Lung microvascular endothelial cell (primary cell): ENCODE results near the gene CALML4. TPM values are rescaled to one million over a fixed set of nuclear protein-coding genes. Genes with fewer than 3 reads are reported as not detected.
"Not testable (repeated sequence)": the region's sequence is repeated elsewhere in the genome, so short reads cannot be mapped to it uniquely, and the experiment has no call there.

Experiments
- DNase-seq, 2 donors: peaks; one replicate each; pipeline versions ENCODE4 v3.0.0 to v3.0.0-alpha.2; 2010; ENCODE audit warnings: low read depth in 2 of 2
- total RNA-seq: library from RNA; depleted of rRNA; stranded (reverse); fragments of >200 nt; gene quantifications from 2 replicates; pipeline ENCODE4 v1.2.1, GENCODE V29; 2014

Gene CALML4
- total RNA-seq = 1.1 and 1.4 TPM in 2 replicates

- DNase-seq = peak; percentile 68 to 69
Observed at GRCh38 chr15:68204776-68205557, at the start of gene CALML4. TSS of gene CALML4 (minus strand) at chr15:68205332. CDS start at chr15:68205247, 85 bp downstream.

- peak; percentile 84 to 88 for DNase-seq
Observed at GRCh38 chr15:68252925-68253534, 47.9 kb upstream of the CALML4 start.

GRCh38 chr15:68249058-68249713 lies 44.1 kb upstream of the CALML4 start:
- DNase-seq = no peak

GRCh38 chr15:68244235-68244634 lies 39.1 kb upstream of the CALML4 start:
- no peak for DNase-seq

GRCh38 chr15:68241088-68241935 lies 36.2 kb upstream of the CALML4 start:
- no peak for DNase-seq

- DNase-seq = no peak
Observed at GRCh38 chr15:68239025-68239424, 33.9 kb upstream of the CALML4 start.

- DNase-seq = no peak
Observed at GRCh38 chr15:68235022-68235421, 29.9 kb upstream of the CALML4 start.

GRCh38 chr15:68234520-68234919 lies 29.4 kb upstream of the CALML4 start:
- DNase-seq = not testable (repeated sequence)

GRCh38 chr15:68234060-68234459 lies 28.9 kb upstream of the CALML4 start:
- DNase-seq = no peak

- DNase-seq = no peak
Observed at GRCh38 chr15:68232937-68233336, 27.8 kb upstream of the CALML4 start.

- no peak for DNase-seq
Observed at GRCh38 chr15:68232449-68232848, 27.3 kb upstream of the CALML4 start.

GRCh38 chr15:68231102-68231818 lies 26.1 kb upstream of the CALML4 start:
- no peak for DNase-seq

GRCh38 chr15:68230157-68231100 lies 25.3 kb upstream of the CALML4 start:
- DNase-seq = no peak

- DNase-seq = peak; percentile 79 to 84
Observed at GRCh38 chr15:68229386-68230156, 24.4 kb upstream of the CALML4 start, which contains the start of gene CLN6. TSS of gene CLN6 (minus strand) at chr15:68229728. CDS start at chr15:68229584, 144 bp downstream.

- DNase-seq = peak; percentile 13 to 14
Observed at GRCh38 chr15:68228971-68229385, 23.8 kb upstream of the CALML4 start.

GRCh38 chr15:68228143-68228970 lies 23.2 kb upstream of the CALML4 start:
- DNase-seq = peak in 1 of 2 donors; percentile 15

- no peak for DNase-seq
Observed at GRCh38 chr15:68227643-68228142, 22.6 kb upstream of the CALML4 start.

GRCh38 chr15:68225442-68225841 lies 20.3 kb upstream of the CALML4 start:
- not testable (repeated sequence) for DNase-seq
